ENCODE results near the gene RUSC1. TPM values are rescaled to one million over a fixed set of nuclear protein-coding genes. Genes with fewer than 3 reads are reported as not detected.

The RUSC1 gene
- total RNA-seq, 1 experiment from 2014 or later = 42.2 TPM

DNA sequence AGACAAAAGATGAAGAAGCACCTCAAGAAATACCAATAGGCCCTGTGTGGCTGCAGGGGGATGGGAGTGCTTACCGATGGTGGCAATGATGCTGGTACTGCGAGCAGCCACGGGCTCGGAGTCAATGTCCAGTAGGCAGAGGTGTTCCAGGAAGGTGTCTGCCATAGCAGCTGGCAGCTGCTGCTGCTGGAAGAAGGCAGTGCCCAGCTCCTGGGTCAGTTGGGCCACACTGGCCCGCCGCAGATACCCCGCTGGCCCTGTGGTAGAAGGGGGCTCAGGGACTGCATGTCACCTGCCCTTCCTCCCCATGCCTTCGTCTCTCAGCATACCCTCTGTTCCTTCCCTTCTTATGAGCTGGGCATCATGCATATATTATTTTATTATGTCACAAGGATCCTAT lies 20.7 kb upstream of the RUSC1 start:
- BruUV-seq (replicated peaks) = no TSS peak
- no peaks in the 10 kb centered on the region for H3K36me3 ChIP-seq (ENCODE audit: insufficient read depth, low read length, poor library complexity, severe bottlenecking)
- CTCF ChIA-PET = no interaction called here
- POLR2A ChIA-PET (ENCODE audit: low non-redundant PET) = no interaction called here
- H3K27me3 ChIP-seq (replicated peaks; ENCODE audit: insufficient read depth, low read depth, low read length, poor library complexity) = peaks cover 11% of the 10 kb centered on the region
- no peak overlapping the region for H3K4me3 ChIP-seq (ENCODE audit: low read depth, low read length, poor library complexity, severe bottlenecking)
- TF ChIP-seq EZH2 (IDR thresholded peaks at IDR 0.05; ENCODE audit: borderline replicate concordance, low read depth, low read length, poor library complexity, severe bottlenecking) = no peak
- TF ChIP-seq, protein P1, sequence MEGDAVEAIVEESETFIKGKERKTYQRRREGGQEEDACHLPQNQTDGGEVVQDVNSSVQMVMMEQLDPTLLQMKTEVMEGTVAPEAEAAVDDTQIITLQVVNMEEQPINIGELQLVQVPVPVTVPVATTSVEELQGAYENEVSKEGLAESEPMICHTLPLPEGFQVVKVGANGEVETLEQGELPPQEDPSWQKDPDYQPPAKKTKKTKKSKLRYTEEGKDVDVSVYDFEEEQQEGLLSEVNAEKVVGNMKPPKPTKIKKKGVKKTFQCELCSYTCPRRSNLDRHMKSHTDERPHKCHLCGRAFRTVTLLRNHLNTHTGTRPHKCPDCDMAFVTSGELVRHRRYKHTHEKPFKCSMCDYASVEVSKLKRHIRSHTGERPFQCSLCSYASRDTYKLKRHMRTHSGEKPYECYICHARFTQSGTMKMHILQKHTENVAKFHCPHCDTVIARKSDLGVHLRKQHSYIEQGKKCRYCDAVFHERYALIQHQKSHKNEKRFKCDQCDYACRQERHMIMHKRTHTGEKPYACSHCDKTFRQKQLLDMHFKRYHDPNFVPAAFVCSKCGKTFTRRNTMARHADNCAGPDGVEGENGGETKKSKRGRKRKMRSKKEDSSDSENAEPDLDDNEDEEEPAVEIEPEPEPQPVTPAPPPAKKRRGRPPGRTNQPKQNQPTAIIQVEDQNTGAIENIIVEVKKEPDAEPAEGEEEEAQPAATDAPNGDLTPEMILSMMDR (conservative IDR thresholded peaks at IDR 0.05; ENCODE audit: low read depth, low read length) = no peak
- intact Hi-C loops (cut with micrococcal nuclease; ENCODE audit: unreplicated experiment) = no loop called here
- no peak overlapping the region for H3K27ac ChIP-seq (ENCODE audit: low read depth, low read length, poor library complexity, severe bottlenecking)
- peaks cover 3% of the 10 kb centered on the region for H3K4me1 ChIP-seq (ENCODE audit: insufficient read depth, low read length, poor library complexity, severe bottlenecking)
- no peak for DNase-seq (ENCODE audit: low spot score)
- H3K9me3 ChIP-seq (ENCODE audit: low read depth, low read length, poor library complexity, severe bottlenecking) = no peaks in the 10 kb centered on the region

- CTCF ChIA-PET = no interaction called here
- BruUV-seq (replicated peaks) = no TSS peak
Measured at GRCh38 chr1:155300553-155301329, 20.0 kb upstream of the RUSC1 start.

GRCh38 chr1:155301342-155301841 lies 19.3 kb upstream of the RUSC1 start, which contains the start of gene PKLR:
TSS of gene PKLR (minus strand) at chr1:155301438. CDS start at chr1:155301395, 43 bp downstream.
- no TSS peak for BruUV-seq (replicated peaks)
- no peak within 1 kb of the TSS for H3K4me3 ChIP-seq (ENCODE audit: low read depth, low read length, poor library complexity, severe bottlenecking)
- TF ChIP-seq, protein P1 (conservative IDR thresholded peaks at IDR 0.05; ENCODE audit: low read depth, low read length) = no peak
- peaks cover 9% of the 10 kb centered on the region for H3K4me1 ChIP-seq (ENCODE audit: insufficient read depth, low read length, poor library complexity, severe bottlenecking)
- ChIA-PET POLR2A (ENCODE audit: low non-redundant PET) (no interaction called here), CTCF (no interaction called here)
- no peaks in the 10 kb centered on the region for H3K9me3 ChIP-seq (ENCODE audit: low read depth, low read length, poor library complexity, severe bottlenecking)
- no peaks in the 10 kb centered on the region for H3K27me3 ChIP-seq (replicated peaks; ENCODE audit: insufficient read depth, low read depth, low read length, poor library complexity)
- no peak within 1 kb of the TSS for H3K27ac ChIP-seq (ENCODE audit: low read depth, low read length, poor library complexity, severe bottlenecking)
- intact Hi-C loops (cut with micrococcal nuclease; ENCODE audit: unreplicated experiment) = no loop called here
- H3K36me3 ChIP-seq (ENCODE audit: insufficient read depth, low read length, poor library complexity, severe bottlenecking) = no peaks in the 10 kb centered on the region
- DNase-seq (ENCODE audit: low spot score) = no peak

More at GRCh38 chr1:155300553-155301329, 20.0 kb upstream of the RUSC1 start:
- TF ChIP-seq EZH2 (IDR thresholded peaks at IDR 0.05; ENCODE audit: borderline replicate concordance, low read depth, low read length, poor library complexity, severe bottlenecking) = no peak
- TF ChIP-seq, protein P1 (conservative IDR thresholded peaks at IDR 0.05; ENCODE audit: low read depth, low read length) = no peak
- peaks cover 4% of the 10 kb centered on the region for H3K27me3 ChIP-seq (replicated peaks; ENCODE audit: insufficient read depth, low read depth, low read length, poor library complexity)
- POLR2A ChIA-PET (ENCODE audit: low non-redundant PET) = no interaction called here
- no peak for DNase-seq (ENCODE audit: low spot score)
- no peaks in the 10 kb centered on the region for H3K36me3 ChIP-seq (ENCODE audit: insufficient read depth, low read length, poor library complexity, severe bottlenecking)
- no peak overlapping the region for H3K4me3 ChIP-seq (ENCODE audit: low read depth, low read length, poor library complexity, severe bottlenecking)
- no peaks in the 10 kb centered on the region for H3K9me3 ChIP-seq (ENCODE audit: low read depth, low read length, poor library complexity, severe bottlenecking)
- H3K4me1 ChIP-seq (ENCODE audit: insufficient read depth, low read length, poor library complexity, severe bottlenecking) = peaks cover 9% of the 10 kb centered on the region
- H3K27ac ChIP-seq (ENCODE audit: low read depth, low read length, poor library complexity, severe bottlenecking) = no peak overlapping the region
- intact Hi-C loops (cut with micrococcal nuclease; ENCODE audit: unreplicated experiment) = no loop called here

Measured in A673 (cell line).